Smooth muscle cell of the brain vasculature (primary cell): ENCODE measurements around the gene DCTN3.
A peak's percentile ranks its signal among the peaks of the same experiment; 100 is the strongest.
"Not testable (repeated sequence)": the region's sequence is repeated elsewhere in the genome, so short reads cannot be mapped to it uniquely, and the experiment has no call there.

ENCODE experiments used
- DNase-seq: peaks from one replicate; pipeline ENCODE4 v3.0.0-alpha.2; 2012; ENCODE audit warnings: low read depth, low spot score

Gene DCTN3

DNA sequence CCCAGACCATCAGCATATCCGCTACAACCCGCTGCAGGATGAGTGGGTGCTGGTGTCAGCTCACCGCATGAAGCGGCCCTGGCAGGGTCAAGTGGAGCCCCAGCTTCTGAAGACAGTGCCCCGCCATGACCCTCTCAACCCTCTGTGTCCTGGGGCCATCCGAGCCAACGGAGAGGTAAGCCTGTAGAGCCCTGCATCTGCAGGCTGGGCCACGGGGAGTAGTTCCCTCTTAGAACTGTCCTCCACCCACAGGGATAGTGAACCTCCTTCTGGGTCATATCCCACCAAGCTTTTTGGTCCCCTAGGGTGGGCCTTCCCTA is 26.7 kb upstream of the DCTN3 start:
- no peak for DNase-seq

DNA sequence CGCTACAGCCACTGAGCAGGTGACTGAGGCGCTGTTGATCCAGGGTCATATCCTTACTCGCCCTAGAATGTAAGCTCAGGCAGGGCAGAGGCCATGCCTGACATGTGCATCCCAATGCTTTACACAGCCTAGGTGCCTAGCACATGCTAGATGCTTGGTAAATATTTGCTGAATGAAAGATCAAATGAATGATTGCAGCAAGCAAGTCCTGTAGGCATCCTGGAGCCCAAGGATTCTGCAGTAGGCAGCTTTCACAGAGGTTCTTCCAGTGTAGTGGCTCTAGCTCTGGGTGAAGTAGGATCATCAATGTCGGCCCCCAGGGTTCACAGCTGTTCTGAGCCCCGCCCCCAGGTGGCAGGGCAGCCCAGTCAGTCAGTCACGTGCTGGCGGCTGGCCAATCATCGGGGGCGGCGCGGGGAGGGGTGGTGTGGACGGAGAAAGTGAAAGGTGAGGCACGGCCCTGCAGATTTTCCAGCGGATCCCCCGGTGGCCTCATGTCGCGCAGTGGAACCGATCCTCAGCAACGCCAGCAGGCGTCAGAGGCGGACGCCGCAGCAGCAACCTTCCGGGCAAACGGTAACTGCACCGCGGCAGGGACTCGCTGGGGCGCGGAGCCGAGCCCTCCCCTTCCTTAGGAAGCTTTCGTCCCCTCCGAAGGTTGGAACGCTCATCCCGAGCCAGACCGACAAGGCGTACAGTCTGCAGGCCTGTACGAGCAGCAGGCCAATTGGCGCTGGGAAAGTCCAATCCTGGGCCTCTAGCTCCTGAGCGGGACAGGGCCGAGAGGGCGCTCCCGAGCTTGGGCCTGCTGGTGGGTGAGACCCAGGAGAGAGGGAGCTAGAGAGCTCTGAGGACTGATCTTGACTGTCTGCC is 26.2 kb upstream of the DCTN3 start, which contains the start of gene GALT:
TSS of gene GALT (plus strand) at position 465 of the 873 bp plus-strand sequence. CDS start at position 495, 30 bp downstream.
- peak; percentile 49 for DNase-seq

DNA sequence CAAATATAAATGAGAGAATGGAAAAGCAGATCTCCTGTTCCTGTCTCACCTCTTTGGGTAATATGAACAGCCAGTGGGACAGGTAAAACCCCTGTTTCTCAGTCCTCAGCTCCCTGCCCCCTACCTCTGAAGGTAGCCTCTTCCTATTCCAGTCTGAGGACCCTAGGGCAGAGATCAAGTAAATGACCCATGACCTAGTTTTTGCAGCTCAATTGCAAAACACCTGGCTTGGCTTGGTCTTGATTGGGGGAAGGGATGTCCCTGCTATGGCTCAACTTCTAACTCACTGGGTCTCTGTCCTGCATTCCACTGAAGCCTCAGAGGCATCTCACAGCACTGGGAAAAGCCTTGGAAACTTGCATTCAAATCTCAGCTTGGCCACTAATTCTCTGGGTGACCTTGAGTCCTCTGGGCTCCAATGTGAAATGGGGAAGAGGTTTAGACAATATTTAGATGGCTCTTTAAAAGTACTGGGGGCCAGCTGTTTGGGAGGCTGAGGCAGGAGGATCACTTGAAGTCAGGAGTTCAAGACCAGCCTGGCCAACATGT is 24.5 kb upstream of the DCTN3 start:
- DNase-seq = no peak

DNA sequence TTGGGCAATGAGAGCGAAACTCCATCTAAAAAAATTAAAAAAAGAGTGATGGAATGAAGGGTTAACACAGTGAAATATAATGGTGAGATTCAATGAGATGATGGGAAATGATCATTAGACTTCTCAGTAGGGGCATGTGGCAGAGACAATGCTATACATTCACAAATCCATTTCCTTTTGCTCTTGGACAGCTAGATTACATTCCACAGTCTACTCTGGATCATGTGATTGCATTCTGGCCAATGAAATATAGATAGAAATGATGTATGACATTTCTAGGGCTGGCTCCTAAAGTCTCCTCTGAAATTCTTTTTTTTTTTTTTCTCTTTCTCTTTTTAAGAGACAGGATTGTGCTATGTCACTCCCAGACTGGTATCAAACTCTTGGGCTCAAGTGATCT is 22.4 kb upstream of the DCTN3 start:
- no peak for DNase-seq

DNA sequence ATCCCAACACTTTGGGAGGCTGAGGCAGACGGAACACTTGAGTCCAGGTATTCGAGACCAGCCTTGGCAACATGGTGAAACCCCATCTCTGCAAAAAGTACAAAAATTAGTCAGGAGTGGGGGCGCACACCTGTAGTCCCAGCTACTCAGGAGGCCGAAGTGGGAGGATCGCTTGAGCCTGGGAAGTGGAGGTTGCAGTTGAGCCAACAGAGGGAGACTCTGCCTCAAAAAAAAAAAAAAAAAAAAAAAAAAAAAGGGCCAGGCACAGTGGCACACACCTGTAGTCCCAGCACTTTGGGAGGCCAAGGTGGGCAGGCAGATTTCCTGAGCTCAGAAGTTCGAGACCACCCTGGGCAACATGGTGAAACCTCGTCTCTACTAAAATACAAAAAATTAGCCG is 19.0 kb upstream of the DCTN3 start:
- DNase-seq = not testable (repeated sequence)

DNA sequence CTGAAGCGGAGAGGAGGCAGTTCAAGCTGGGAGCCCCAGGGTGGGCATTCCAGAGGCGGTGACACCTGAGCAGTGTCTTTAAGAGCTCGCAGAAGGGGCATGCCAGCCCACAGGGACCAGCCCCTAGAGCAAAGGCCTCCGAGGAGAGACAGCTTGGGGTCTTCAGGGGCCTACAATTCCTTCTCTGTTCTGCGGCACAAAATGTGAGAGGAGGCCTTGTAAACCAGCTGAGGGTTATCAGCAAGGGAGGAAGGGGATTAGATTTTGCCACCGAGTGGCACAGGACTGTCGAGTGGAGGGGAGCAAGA is 17.8 kb upstream of the DCTN3 start:
- DNase-seq = no peak

DNA sequence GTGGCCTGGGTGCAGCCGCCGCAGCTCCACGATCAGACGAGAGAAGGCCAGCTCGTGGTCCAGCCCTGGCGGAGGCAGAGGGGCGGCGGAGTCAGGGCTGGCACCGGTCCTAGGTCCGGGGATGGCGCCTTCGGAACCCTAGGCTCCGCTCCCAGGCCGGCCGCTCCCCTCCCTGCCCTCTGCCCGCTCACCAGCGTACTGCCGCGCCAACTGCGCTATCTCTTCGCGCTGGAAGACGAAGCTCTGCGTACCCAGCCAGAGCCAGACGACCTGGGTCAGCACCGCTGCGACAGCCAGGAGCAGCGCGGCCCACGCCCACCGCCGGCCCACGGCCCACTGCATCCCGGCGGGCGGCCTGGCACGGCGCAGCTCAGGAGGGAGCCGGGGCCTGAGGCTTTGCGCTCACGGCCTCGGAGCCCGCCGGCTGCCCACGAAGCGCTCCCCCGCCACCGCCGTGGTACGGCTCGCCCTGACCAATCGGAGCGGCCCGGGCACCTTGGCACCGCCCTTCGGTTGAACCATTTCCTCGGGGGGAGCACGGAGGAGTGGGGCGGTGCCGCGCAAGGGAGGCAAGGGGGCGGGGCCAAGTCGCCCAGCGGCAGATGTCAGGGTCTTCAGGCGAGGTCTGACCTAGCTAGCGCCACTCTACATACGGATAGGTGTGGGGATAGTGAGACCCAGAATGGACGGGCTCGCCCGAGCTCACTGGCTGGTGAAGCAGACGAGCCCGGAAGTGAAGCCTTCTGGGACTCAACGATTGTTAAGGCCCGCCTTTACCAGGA is 17.3 kb upstream of the DCTN3 start, which contains the start of gene SIGMAR1:
TSS of gene SIGMAR1 (minus strand) at position 432 of the 782 bp plus-strand sequence. CDS start at position 342, 90 bp downstream.
- peak; percentile 75 for DNase-seq

DNA sequence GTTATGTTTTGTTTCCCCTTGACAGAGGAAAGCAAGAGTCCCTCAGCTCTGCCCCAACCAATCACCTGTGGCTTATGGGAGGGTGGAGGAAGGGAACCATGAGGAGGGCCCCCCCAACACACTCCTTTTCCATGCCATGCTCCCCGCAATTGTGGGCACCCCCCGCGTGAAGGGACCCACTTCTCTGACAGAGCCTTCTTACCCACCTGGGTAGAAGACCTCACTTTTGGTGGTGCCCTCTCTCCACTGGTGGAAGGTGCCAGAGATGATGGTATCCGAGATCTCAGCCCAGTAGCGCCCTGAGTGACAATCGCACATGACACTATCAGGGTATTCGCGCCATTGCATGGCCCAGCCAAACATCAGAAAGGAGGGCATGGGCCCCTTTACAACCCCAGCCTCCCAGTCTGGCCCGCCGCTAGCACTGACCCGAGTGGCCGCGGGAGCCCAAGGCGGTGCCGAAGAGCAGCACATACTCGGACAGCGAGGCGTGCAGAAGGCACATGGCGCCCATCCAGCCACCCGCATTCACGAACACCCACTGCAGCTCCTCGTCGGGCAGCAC is 16.6 kb upstream of the DCTN3 start:
- no peak for DNase-seq

DNA sequence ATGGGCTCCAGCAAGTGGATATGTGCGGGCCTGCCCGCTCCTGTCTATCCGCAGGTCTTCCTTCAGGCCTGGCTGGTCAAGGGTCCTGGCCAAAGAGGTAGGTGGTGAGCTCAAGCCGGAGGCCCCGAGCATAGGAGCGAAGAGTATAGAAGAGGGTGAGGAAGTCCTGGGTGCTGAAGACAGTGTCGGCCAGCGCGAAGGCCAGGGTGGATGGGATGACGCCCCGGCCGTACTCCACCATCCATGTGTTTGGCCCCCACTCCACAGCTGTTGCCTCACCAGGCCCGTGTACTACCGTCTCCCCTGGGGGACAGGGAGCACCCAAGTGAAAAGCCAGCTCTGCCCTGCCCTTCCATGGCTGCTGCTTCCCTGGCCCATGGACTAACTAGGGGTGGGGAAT is 15.3 kb upstream of the DCTN3 start:
- DNase-seq = no peak

DNA sequence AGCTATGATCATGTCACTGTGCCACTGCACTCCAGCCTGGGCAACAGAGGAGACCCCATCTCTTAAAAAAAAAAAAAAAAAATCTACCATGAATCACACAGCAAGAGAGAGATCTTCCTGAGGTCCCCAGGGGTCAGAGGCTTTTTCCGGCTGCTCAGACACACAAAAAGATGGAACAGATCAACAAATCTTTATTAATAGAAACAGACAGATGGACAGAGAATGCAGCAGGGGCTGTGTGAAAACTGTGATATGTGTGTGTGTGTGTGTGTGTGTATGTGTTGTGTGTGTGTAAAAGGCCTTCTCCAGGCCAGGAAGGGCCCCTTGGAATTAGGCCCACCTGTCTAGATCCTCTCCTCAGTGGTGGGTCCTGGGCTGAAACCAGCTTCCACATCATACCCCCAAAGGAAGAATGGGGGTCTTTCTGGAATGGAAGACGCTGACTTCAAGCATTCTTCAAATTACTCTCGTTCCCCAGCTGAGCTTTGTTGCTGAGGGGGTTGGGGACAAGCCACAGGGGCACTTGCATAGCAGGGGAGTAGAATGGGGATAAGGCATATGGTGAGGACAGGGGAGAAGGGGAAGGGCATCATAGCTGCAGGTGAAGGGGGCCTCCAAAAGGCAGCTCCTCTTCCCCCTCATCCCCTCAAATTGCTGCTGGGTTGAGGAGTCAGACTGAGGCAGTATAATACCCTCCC is 14.4 kb upstream of the DCTN3 start:
- DNase-seq = no peak

DNA sequence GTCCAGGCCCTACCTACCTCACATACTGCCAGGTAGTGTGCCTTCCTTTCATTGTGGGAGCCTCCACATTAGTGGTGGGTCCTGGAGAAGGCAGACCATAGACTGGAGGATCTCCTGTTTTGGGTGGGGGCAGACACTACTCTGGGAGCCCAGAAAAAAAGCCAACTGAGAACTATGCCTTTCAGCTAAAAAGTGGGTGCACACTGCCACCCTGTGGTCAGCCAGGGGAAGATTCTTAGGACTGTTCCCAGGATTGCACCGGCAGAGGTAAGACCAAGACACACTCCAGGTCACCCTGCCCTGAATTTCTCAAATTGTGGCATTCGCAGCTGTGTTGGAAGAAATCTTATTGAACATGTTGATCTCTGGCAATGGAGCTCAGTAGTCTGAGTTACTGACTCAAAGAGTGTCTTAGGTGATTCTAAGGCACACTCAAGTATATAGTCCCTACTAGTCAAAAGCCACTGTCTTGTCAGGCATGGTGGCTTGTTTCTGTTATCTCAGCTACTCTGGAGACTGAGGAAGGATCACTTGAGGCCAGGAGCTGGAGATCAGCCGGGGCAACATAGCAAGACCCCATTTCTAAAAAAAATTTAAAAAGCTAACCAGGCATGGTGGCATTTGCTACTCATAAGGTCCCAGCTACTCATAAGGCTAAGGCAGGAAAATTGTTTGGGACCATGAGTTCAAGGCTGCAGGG is 13.7 kb upstream of the DCTN3 start:
- no peak for DNase-seq

DNA sequence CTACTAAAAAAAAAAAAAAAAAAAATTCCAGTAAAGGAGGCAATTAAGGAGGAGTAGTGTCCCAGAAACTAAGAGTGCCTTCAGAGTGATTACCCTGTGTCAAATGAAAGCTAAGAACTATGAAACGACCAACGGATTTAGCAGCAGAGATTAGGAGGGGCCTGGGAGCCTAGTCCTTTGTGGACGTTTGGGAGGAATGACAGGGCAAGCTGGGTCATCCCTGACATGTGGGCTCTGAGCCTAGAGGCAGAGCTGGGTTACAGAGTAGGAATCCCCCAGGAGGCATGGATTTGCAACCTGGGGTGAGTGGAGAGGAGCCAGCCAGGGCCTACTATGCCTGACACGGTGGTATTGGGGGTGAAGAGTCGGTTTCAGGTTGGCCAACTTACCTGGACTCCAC is 12.9 kb upstream of the DCTN3 start:
- no peak for DNase-seq

DNA sequence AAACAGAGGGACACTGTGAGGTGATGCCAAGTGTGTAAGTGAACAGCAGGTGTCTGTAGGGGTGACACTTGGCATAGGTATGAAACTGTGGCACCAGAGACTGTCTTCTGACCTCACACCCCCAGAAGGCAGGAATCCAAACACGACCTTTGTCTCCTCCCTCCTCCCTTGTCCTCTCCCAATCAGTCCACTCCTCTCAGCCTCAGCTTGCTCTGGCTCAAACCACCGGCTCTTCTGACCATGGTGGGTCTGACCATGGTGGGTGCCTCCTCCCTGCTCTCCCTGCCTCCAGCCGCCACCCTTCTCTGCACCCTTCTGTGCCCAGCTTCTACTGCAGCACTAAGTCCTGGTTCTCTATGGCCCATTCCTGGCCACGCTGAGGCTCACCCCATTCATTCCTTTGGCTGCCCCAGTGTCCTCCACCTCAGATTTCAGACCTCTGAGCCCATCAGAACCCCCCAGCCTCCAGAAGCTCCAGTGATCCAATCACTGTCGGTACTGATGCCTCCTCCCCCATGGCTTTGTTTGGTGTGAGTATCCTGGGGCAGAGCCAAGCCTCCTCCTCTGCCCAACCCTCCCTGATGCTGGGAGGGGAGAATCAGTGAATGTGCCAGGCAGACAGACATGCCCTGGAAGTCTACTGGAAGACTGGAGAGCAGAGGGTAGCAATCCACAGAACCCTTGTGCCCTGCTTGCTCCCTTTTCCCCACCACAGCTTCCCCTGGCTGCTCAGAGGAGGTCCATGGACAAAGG is 10.3 kb upstream of the DCTN3 start:
- no peak for DNase-seq

DNA sequence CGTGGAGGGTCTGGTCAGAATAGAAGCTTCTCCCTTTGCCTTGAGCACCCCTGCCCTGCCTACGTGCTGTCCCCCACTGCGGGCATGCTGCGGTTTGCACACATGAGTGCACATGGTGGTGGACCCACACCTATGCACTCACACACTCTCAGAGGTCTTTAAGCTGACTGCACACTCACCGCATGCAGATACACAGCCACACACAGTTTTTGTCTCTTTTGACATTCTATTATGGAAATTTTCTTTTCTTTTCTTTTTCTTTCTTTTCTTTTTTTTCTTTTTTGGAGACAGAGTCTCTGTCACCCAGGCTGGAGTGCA is 9.2 kb upstream of the DCTN3 start:
- no peak for DNase-seq

DNA sequence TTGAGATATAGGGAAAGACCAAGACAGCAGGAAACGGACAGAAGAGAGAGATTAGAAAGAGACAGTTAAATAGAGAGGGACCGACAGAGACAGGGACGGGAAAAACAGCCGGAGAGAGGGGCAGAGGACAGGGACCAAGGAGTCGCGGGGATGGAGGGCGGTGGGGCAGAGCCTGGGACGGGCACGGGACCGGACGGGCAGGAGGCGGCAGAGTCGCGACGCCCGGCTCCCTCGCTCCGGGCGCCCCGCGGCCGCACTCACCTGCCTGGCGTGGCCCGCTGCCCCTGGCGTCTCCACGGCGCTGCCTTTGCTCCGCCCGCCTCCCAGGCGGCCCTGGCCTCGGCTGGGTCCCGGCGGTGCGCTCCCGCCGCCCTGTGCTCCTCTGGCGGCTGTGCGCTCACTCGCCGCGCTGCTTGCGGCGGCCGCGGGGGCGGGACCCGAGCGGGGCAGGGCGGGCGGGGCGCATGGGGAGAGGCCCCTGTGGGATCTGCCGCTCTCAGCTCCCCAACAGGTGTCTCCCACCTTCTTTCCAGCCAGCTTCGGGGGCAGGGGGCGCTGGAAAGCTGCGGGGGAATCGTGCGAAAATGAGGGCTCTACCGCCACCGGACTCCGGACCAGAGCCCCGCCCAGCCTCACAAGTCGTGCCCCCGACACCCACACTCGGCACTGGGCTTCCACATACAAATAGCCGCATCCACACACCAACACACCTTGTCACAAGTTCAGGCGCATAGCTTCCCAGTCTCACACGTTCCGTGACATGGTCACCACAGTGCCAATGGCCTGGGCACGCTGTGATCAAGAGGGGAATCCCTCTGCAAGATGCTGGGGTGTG is 8.6 kb upstream of the DCTN3 start, which contains the start of gene ARID3C:
TSS of gene ARID3C (minus strand) at position 411 of the 835 bp plus-strand sequence. CDS start 1,052 bp downstream, outside the sequence.
- DNase-seq = no peak

DNA sequence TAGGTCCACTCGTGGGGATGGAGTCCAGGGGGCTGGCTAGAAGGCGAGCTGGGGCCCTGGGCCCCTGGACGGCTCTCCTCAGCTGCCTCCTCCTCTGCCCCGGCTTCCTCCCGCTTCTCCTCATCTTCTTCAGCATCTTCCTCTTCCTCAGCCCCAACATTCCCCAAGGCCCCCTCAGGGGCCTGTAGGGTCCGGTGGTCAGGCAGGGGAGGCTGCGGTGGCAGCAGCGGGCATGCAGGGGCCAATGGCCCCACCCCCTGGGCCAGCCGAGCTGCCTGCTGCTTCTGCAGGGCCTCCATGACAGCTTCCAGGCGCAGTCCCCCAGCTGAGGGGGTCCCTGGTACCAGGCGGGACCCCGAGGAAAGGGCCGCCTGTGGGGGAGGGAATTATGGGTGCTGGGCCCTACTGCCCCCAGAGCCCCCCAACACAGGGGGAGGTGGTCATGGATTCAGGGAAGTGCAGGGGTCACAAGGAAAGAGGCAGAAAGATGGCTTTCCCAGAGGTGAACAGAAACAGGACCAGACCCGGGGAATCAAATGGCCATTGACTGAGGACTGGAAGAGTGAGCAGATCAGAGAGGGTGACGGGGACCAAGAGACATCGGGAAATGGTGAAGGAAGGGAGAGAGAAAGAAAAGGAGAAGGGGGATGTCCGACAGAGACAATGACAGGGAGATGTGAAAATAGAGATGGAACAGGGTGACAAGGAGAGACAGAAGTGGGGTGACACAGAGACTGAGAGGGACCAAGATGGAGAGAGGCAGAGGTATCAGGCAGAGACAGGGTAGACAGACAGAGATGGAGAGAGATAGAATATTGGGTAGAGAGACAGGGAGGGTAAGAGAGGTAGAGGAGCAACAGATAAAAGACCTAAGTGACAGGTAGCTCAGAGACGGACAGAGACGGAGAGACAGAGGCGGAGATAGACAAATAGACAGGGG is 7.7 kb upstream of the DCTN3 start:
- DNase-seq = no peak

DNA sequence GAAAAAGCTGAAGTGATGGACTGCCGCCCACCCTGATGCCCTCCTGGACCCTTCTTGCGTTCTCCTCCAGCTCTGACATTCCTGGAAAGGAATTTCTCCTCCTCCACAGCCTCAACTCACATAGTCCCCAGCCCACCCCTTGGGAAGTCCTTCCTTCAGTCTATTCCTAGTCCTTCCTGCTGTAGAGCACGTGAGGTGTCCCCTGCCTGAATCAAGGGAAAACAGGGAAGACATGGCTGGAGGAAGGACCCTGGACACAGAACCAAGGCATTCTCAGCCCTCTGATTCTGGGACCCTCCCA is 4.8 kb upstream of the DCTN3 start:
- no peak for DNase-seq

DNA sequence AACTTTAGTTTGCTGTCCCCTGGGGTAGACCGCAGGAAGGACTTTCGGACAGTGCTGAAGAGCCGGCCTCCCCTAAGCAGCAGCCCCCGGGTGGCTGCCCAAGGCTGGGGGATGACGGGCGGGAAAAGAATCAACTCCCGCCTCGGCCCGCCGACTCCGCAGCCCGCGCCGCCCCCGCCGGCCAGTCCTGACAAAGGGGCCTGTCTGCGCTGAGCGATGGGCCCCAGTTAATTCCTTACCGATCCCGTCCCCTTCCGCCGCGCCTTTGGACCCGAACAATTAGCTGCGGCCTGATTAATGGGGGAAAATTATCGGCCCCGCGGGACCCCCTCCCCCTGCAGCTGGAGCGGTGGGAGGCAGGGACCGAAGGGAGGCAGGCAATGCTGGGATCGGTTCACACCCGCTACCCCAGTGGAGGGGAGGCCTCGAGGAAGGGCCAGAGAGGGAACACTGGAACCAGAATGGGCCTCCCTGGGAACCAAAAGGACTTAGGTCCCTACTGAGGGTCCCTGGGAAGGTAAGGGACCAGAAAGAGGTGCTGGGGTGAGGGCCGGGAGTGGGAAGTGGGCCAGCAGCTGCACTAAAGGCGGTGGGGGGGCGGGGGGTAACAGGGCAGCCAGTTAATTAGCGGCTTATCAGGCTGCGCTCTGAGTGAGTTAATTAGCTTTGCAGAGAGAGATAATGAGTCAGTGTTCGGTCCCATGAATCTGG is 4.3 kb upstream of the DCTN3 start:
- no peak for DNase-seq
